Measurements from ENCODE around the gene ARHGEF4. TPM values are rescaled to one million over a fixed set of nuclear protein-coding genes. Genes with fewer than 3 reads are reported as not detected.

Gene ARHGEF4
- total RNA-seq, 1 experiment from 2014 or later = 0.80 TPM

DNA sequence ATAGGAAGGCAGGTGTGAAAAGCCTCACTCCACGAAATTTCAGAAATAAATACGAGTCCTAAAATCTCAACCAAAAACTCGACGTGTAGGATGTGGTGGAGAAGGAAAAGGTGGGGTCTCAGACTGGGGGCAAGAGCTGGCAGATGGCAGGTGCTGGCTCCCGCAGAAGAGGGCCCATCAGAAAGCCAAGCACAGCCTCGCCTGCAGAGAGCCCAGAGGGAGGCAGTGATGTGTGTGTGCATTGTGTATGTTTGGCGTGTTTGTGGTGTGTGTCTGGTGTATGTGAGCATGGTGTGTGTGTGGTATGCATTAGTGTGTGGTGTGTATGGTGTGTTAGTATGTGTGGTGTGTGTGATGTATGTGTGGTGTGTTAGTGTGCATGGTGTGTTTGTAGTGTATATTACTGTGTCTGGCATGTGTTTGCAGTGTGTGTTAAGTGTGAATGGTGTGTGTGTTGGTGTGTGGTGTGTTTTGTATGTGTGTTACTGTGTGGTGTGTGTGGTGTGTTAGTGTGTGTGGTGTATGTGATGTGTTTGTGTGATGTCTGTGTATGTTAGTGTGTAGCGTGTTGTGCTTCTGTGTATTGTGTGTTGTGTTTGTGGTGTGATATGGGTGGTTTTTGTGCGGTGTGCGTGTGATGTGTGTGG, 140.0 kb downstream of the ARHGEF4 start:
- Histone ChIP-seq H3K9me3 (ENCODE audit: control insufficient read depth, insufficient read depth, low read depth, low read length) (peaks cover 4% of the 10 kb centered on the region; the same call in 1 of the 2 replicates), H3K27ac (ENCODE audit: low read length) (no peak overlapping the region), H3K4me3 (ENCODE audit: low read depth in 2 of 2, low read length in 2 of 2) (no peak overlapping the region), H3K27me3 (ENCODE audit: control insufficient read depth, insufficient read depth, low read length) (no peaks in the 10 kb centered on the region), H3K4me1 (ENCODE audit: control insufficient read depth, insufficient read depth, low read length) (no peaks in the 10 kb centered on the region), H3K36me3 (ENCODE audit: control insufficient read depth, insufficient read depth, low read length) (no peaks in the 10 kb centered on the region)
- TF ChIP-seq SIN3A (IDR thresholded peaks at IDR 0.05; ENCODE audit: borderline replicate concordance, insufficient read depth, low read depth, low read length) = no peak
- TF ChIP-seq, protein P1, sequence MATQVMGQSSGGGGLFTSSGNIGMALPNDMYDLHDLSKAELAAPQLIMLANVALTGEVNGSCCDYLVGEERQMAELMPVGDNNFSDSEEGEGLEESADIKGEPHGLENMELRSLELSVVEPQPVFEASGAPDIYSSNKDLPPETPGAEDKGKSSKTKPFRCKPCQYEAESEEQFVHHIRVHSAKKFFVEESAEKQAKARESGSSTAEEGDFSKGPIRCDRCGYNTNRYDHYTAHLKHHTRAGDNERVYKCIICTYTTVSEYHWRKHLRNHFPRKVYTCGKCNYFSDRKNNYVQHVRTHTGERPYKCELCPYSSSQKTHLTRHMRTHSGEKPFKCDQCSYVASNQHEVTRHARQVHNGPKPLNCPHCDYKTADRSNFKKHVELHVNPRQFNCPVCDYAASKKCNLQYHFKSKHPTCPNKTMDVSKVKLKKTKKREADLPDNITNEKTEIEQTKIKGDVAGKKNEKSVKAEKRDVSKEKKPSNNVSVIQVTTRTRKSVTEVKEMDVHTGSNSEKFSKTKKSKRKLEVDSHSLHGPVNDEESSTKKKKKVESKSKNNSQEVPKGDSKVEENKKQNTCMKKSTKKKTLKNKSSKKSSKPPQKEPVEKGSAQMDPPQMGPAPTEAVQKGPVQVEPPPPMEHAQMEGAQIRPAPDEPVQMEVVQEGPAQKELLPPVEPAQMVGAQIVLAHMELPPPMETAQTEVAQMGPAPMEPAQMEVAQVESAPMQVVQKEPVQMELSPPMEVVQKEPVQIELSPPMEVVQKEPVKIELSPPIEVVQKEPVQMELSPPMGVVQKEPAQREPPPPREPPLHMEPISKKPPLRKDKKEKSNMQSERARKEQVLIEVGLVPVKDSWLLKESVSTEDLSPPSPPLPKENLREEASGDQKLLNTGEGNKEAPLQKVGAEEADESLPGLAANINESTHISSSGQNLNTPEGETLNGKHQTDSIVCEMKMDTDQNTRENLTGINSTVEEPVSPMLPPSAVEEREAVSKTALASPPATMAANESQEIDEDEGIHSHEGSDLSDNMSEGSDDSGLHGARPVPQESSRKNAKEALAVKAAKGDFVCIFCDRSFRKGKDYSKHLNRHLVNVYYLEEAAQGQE (IDR thresholded peaks at IDR 0.05; ENCODE audit: insufficient read depth in 1 of 2, low read depth in 2 of 2, low read length in 1 of 2) = no peak
- no peak for TF ChIP-seq CTCF (IDR thresholded peaks at IDR 0.05)
- TF ChIP-seq POLR2AphosphoS5 (IDR thresholded peaks at IDR 0.05; ENCODE audit: low read depth, low read length) = no peak
- no peak for TF ChIP-seq TCF7L2 (IDR thresholded peaks at IDR 0.05; ENCODE audit: low read depth, low read length)
- ATAC-seq = no peak
- no TSS peak for BruUV-seq (replicated peaks)
- in situ Hi-C loops (cut with HindIII; ENCODE audit: low pct_unique_long_range_greater_than_20kb, low sequenced_read_pairs) (no loop called here), intact Hi-C loops (cut with micrococcal nuclease; ENCODE audit: unreplicated experiment) (no loop called here)
- DNase-seq (ENCODE audit: low read depth, low spot score) = no peak
- ChIA-PET CTCF (no interaction called here), POLR2A (no interaction called here)

GRCh38 chr2:130977461-130978050, 140.8 kb downstream of the ARHGEF4 start:
- ATAC-seq (no peak), DNase-seq (ENCODE audit: low read depth, low spot score) (no peak)
- TF ChIP-seq POLR2AphosphoS5 (IDR thresholded peaks at IDR 0.05; ENCODE audit: low read depth, low read length) (no peak), CTCF (IDR thresholded peaks at IDR 0.05) (no peak), SIN3A (IDR thresholded peaks at IDR 0.05; ENCODE audit: borderline replicate concordance, insufficient read depth, low read depth, low read length) (no peak), TCF7L2 (IDR thresholded peaks at IDR 0.05; ENCODE audit: low read depth, low read length) (no peak)
- TF ChIP-seq, protein P1 (IDR thresholded peaks at IDR 0.05; ENCODE audit: insufficient read depth in 1 of 2, low read depth in 2 of 2, low read length in 1 of 2) = no peak
- CTCF ChIA-PET = no interaction called here
- Histone ChIP-seq H3K36me3 (ENCODE audit: control insufficient read depth, insufficient read depth, low read length) (no peaks in the 10 kb centered on the region), H3K4me3 (ENCODE audit: low read depth in 2 of 2, low read length in 2 of 2) (no peak overlapping the region), H3K4me1 (ENCODE audit: control insufficient read depth, insufficient read depth, low read length) (no peaks in the 10 kb centered on the region), H3K27ac (ENCODE audit: low read length) (no peak overlapping the region), H3K27me3 (ENCODE audit: control insufficient read depth, insufficient read depth, low read length) (no peaks in the 10 kb centered on the region), H3K9me3 (ENCODE audit: control insufficient read depth, insufficient read depth, low read depth, low read length) (peaks cover 4% of the 10 kb centered on the region; the same call in 1 of the 2 replicates)
- POLR2A ChIA-PET = no interaction called here
- in situ Hi-C loops (cut with HindIII; ENCODE audit: low pct_unique_long_range_greater_than_20kb, low sequenced_read_pairs) = no loop called here
- no TSS peak for BruUV-seq (replicated peaks)
- intact Hi-C loops (cut with micrococcal nuclease; ENCODE audit: unreplicated experiment) = no loop called here
